ENCODE data around the gene FLCN. TPM values are rescaled to one million over a fixed set of nuclear protein-coding genes. Genes with fewer than 3 reads are reported as not detected.

FLCN gene
- total and polyA plus RNA-seq, 2 of the 13 experiments (the other 11 are each of a cell fraction or from before 2014, with no cell fraction given), result 16.6 to 24.9 TPM

DNA sequence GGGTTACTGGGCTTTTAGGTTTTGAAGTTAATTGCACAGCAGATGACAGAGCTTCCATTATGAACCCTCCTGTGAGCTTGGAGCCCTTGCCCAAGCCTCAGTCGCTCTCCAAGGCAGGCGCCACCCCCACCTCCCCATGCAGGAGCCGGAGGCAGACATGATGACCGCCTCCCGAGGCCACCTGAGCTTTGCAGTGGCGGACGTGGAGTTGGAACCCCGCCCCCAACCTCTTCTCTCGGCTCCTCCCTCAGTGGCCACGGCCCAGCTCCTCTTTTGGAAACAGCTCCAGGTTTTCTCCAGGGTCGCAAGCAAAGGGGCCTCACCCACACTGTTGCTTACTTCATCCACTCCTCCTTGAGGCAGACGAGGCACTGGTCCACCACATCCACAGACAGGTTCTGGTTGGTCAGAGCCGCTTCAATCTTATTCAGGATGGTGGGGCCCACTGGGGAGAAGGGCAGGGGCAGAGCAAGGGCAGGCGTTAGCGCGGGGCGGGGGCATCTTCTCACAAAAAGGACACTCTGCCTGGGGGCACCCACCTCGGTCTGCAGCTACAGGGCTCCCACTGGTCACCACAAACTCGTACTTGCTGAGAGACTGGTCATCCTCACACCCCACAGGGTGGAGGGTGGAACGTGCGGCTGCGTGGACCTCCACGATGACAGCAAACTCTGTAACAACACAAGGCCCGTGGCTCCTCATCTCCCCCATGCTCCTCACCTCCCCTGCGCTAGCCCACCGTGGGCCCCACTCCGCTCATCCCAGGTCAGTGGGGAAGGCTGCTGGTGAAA is 22.1 kb downstream of the FLCN start:
- no peak for ATAC-seq
- peaks cover 30 to 67% of the 10 kb centered on the region in 2 experiments for H3K36me3 ChIP-seq (replicated peaks in 1 of 2; ENCODE audit: control insufficient read depth in 1 of 2, insufficient read depth in 2 of 2, low read length in 2 of 2)

DNA sequence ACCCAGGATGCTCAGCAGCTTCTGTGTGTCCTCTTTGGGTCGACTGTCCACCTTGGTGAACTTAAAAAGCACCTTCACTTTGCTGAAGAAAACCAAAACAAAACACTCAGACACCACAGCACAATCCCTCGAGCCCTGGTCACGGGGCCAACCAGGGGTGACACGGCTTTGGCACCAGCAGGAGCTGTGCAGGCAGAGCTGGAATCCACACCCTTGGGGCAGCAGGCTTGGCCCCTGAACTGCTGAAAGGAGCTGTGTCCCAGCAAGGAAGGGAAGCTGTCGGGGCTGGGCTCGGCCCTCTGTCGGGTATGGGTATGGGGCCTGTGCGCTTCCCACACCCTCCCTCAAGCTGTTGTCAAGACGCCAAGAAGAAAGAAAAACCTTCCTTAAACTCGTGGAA is 23.2 kb downstream of the FLCN start:
- Histone ChIP-seq H3K4me3 (replicated peaks in 1 of 3; ENCODE audit: insufficient read depth in 1 of 3, low read depth in 2 of 3, low read length in 3 of 3) (no peak overlapping the region), H3K4me1 (ENCODE audit: insufficient read depth, low read length) (no peaks in the 10 kb centered on the region), H3K9me3 (ENCODE audit: low read length) (no peaks in the 10 kb centered on the region), H4K20me1 (ENCODE audit: insufficient read depth, low read length) (no peaks in the 10 kb centered on the region), H3K36me3 (replicated peaks in 1 of 2; ENCODE audit: control insufficient read depth in 1 of 2, insufficient read depth in 2 of 2, low read length in 2 of 2) (peaks cover 28 to 61% of the 10 kb centered on the region in 2 experiments), H2AFZ (ENCODE audit: low read length) (no peak overlapping the region), H3K27ac (ENCODE audit: extremely low read length, insufficient read depth, low read length) (no peak overlapping the region), H3K79me2 (ENCODE audit: insufficient read depth, low read length) (no peaks in the 10 kb centered on the region), H3K27me3 (ENCODE audit: control insufficient read depth in 1 of 2, insufficient read depth in 2 of 2, low read length in 2 of 2) (no peaks in the 10 kb centered on the region; a peak in 1 of 5 replicates), H3K4me2 (ENCODE audit: low read depth, low read length) (no peak overlapping the region), H3K9ac (ENCODE audit: insufficient read depth, low read depth, low read length) (no peak overlapping the region)
- DNase-seq (ENCODE audit: low spot score), result no peak
- FAIRE-seq, result no peak
- no TSS peak for BruUV-seq (replicated peaks)
- intact Hi-C loops (cut with micrococcal nuclease; ENCODE audit: unreplicated experiment), result no loop called here
- POLR2A ChIA-PET, result no interaction called here
- 98% methylated on average over 7 of the region's 10 CpGs for WGBS (ENCODE audit: low lambda C conversion rate)
- CTCF ChIA-PET (ENCODE audit: low intra/inter-chr PET ratio, low total read pairs), result no interaction called here
- ATAC-seq, result no peak
- in situ Hi-C loops (cut with HindIII; ENCODE audit: extremely low pct_ligation_motif_present, low pct_unique_long_range_greater_than_20kb), result no loop called here
- TF ChIP-seq AGO2 (optimal IDR thresholded peaks at IDR 0.05; ENCODE audit: low read depth, low read length) (peak; percentile 17), KAT7 (CRISPR knock-in tag; IDR thresholded peaks at IDR 0.05; ENCODE audit: borderline replicate concordance) (no peak)

More for the DNA sequence above, 22.1 kb downstream of the FLCN start:
- Histone ChIP-seq H4K20me1 (ENCODE audit: insufficient read depth, low read length) (no peaks in the 10 kb centered on the region), H3K9me3 (ENCODE audit: low read length) (no peaks in the 10 kb centered on the region), H3K79me2 (ENCODE audit: insufficient read depth, low read length) (no peaks in the 10 kb centered on the region), H3K4me1 (ENCODE audit: insufficient read depth, low read length) (no peaks in the 10 kb centered on the region), H2AFZ (ENCODE audit: low read length) (no peak overlapping the region), H3K9ac (ENCODE audit: insufficient read depth, low read depth, low read length) (no peak overlapping the region), H3K27ac (ENCODE audit: extremely low read length, insufficient read depth, low read length) (no peak overlapping the region), H3K4me2 (ENCODE audit: low read depth, low read length) (no peak overlapping the region), H3K27me3 (ENCODE audit: control insufficient read depth in 1 of 2, insufficient read depth in 2 of 2, low read length in 2 of 2) (no peaks in the 10 kb centered on the region; a peak in 1 of 5 replicates), H3K4me3 (replicated peaks in 1 of 3; ENCODE audit: insufficient read depth in 1 of 3, low read depth in 2 of 3, low read length in 3 of 3) (no peak overlapping the region)
- CTCF ChIA-PET (ENCODE audit: low intra/inter-chr PET ratio, low total read pairs), result no interaction called here
- TF ChIP-seq TBP (CRISPR knock-in tag; IDR thresholded peaks at IDR 0.05) (no peak), REPIN1 (CRISPR knock-in tag; IDR thresholded peaks at IDR 0.05; ENCODE audit: borderline replicate concordance, low read depth) (no peak), KLF12 (CRISPR knock-in tag; IDR thresholded peaks at IDR 0.05; ENCODE audit: borderline replicate concordance) (no peak), AGO2 (optimal IDR thresholded peaks at IDR 0.05; ENCODE audit: low read depth, low read length) (peak; percentile 45), ZNF672 (CRISPR knock-in tag; IDR thresholded peaks at IDR 0.05) (no peak), TEAD3 (CRISPR knock-in tag; optimal IDR thresholded peaks at IDR 0.05; ENCODE audit: borderline replicate concordance) (no peak), TRIM24 (CRISPR knock-in tag; IDR thresholded peaks at IDR 0.05) (no peak)
- 95% methylated on average over 21 of the region's 27 CpGs for whole genome bisulfite sequencing (ENCODE audit: low lambda C conversion rate)
- POLR2A ChIA-PET, result no interaction called here
- FAIRE-seq, result no peak
- no peak for DNase-seq (ENCODE audit: low spot score)
- no TSS peak for BruUV-seq (replicated peaks)
- in situ Hi-C loops (cut with HindIII; ENCODE audit: extremely low pct_ligation_motif_present, low pct_unique_long_range_greater_than_20kb) (no loop called here), intact Hi-C loops (cut with micrococcal nuclease; ENCODE audit: unreplicated experiment) (no loop called here)
